ENCODE measurements around the gene C16orf54.
A peak's percentile ranks its signal among the peaks of the same experiment; 100 is the strongest.
"Not testable (repeated sequence)": the region's sequence is repeated elsewhere in the genome, so short reads cannot be mapped to it uniquely, and the experiment has no call there.

The C16orf54 gene

GRCh38 chr16:29745853-29746345 is at the start of gene C16orf54:
C16orf54 (minus strand) TSS chr16:29745990; CDS start chr16:29744951, 1,039 bp downstream.
- Histone ChIP-seq H3K79me2 (ENCODE audit: low read length) (no peaks in the 10 kb centered on the region), H3K9ac (ENCODE audit: low read length) (no peak within 1 kb of the TSS), H3K4me2 (ENCODE audit: low read length) (no peak within 1 kb of the TSS; the same call in 1 of the 2 replicates), H4K20me1 (ENCODE audit: insufficient read depth, low read length) (no peaks in the 10 kb centered on the region), H3K4me3 (ENCODE audit: low read length) (no peak within 1 kb of the TSS), H3K36me3 (replicated peaks; ENCODE audit: low read depth, low read length) (no peaks in the 10 kb centered on the region), H3K4me1 (ENCODE audit: low read length) (peaks cover 15% of the 10 kb centered on the region), H2AFZ (ENCODE audit: low read depth, low read length) (no peak within 1 kb of the TSS; the same call in 1 of the 2 replicates), H3K27me3 (ENCODE audit: low read depth, low read length) (no peaks in the 10 kb centered on the region), H3K27ac (ENCODE audit: low read length) (no peak within 1 kb of the TSS), H3K9me3 (ENCODE audit: insufficient read depth, low read length) (no peaks in the 10 kb centered on the region)
- TF ChIP-seq CTCF (IDR thresholded peaks at IDR 0.05; ENCODE audit: low read depth, low read length) (no peak), EZH2phosphoT487 (IDR thresholded peaks at IDR 0.05; ENCODE audit: low read depth) (no peak)

- no peaks in the 10 kb centered on the region for H3K9me3 ChIP-seq (ENCODE audit: insufficient read depth, low read length)
- H4K20me1 ChIP-seq (ENCODE audit: insufficient read depth, low read length), result 0 out of 2 replicates have a peak, but pooled peaks cover 4% of the 10 kb centered on the region
- H3K79me2 ChIP-seq (ENCODE audit: low read length), result peaks cover 70% of the 10 kb centered on the region
- H3K27ac ChIP-seq (ENCODE audit: low read length), result no peak overlapping the region
- no peak overlapping the region for H2AFZ ChIP-seq (ENCODE audit: low read depth, low read length)
- H3K36me3 ChIP-seq (replicated peaks; ENCODE audit: low read depth, low read length), result peaks cover 50% of the 10 kb centered on the region
- H3K27me3 ChIP-seq (ENCODE audit: low read depth, low read length), result no peaks in the 10 kb centered on the region
- no peak overlapping the region for H3K4me3 ChIP-seq (ENCODE audit: low read length)
- H3K4me2 ChIP-seq (ENCODE audit: low read length), result no peak overlapping the region
- H3K4me1 ChIP-seq (ENCODE audit: low read length), result peaks cover 13% of the 10 kb centered on the region
- TF ChIP-seq EZH2phosphoT487 (IDR thresholded peaks at IDR 0.05; ENCODE audit: low read depth) (no peak), CTCF (IDR thresholded peaks at IDR 0.05; ENCODE audit: low read depth, low read length) (no peak)
- no peak overlapping the region for H3K9ac ChIP-seq (ENCODE audit: low read length)
These were observed 48.5 kb upstream of the C16orf54 start for GRCh38 chr16:29794231-29794710.

GRCh38 chr16:29793153-29793552 is 47.4 kb upstream of the C16orf54 start:
- Histone ChIP-seq H3K4me1 (ENCODE audit: low read length) (peaks cover 13% of the 10 kb centered on the region), H3K79me2 (ENCODE audit: low read length) (peaks cover 70% of the 10 kb centered on the region), H3K36me3 (replicated peaks; ENCODE audit: low read depth, low read length) (peaks cover 39% of the 10 kb centered on the region)
- not testable (repeated sequence) for H4K20me1 ChIP-seq (ENCODE audit: insufficient read depth, low read length); H3K4me2 ChIP-seq (ENCODE audit: low read length); H3K9me3 ChIP-seq (ENCODE audit: insufficient read depth, low read length); H3K27ac ChIP-seq (ENCODE audit: low read length); H3K9ac ChIP-seq (ENCODE audit: low read length); H3K27me3 ChIP-seq (ENCODE audit: low read depth, low read length); H3K4me3 ChIP-seq (ENCODE audit: low read length); H2AFZ ChIP-seq (ENCODE audit: low read depth, low read length)

- Histone ChIP-seq H3K9me3 (ENCODE audit: insufficient read depth, low read length) (no peaks in the 10 kb centered on the region), H3K27me3 (ENCODE audit: low read depth, low read length) (no peaks in the 10 kb centered on the region), H3K36me3 (replicated peaks; ENCODE audit: low read depth, low read length) (peaks cover 33% of the 10 kb centered on the region), H3K4me1 (ENCODE audit: low read length) (peaks cover 13% of the 10 kb centered on the region), H3K79me2 (ENCODE audit: low read length) (peaks cover 70% of the 10 kb centered on the region), H3K9ac (ENCODE audit: low read length) (peak overlapping the region; percentile 84), H2AFZ (ENCODE audit: low read depth, low read length) (no peak overlapping the region), H3K4me3 (ENCODE audit: low read length) (peak overlapping the region; percentile 88), H3K27ac (ENCODE audit: low read length) (no peak overlapping the region), H4K20me1 (ENCODE audit: insufficient read depth, low read length) (0 out of 2 replicates have a peak, but pooled peaks cover 4% of the 10 kb centered on the region), H3K4me2 (ENCODE audit: low read length) (peak overlapping the region; percentile 92)
- no peak for TF ChIP-seq EZH2phosphoT487 (IDR thresholded peaks at IDR 0.05; ENCODE audit: low read depth)
- no peak for TF ChIP-seq CTCF (IDR thresholded peaks at IDR 0.05; ENCODE audit: low read depth, low read length)
These were observed 46.3 kb upstream of the C16orf54 start for GRCh38 chr16:29791845-29792807.

Measured in OCI-LY3 (cell line).